HEK293 (cell line): ENCODE data around the gene AQP12A.
"Not testable (repeated sequence)": the region's sequence is repeated elsewhere in the genome, so short reads cannot be mapped to it uniquely, and the experiment has no call there.

Experiments used
- CTCF ChIA-PET: fragments of 350-600 bp; formaldehyde crosslinking; extraction: SDS; loops from one replicate; lab custom pipeline; 2021; ENCODE audit warnings: antibody characterized with exemption; lab: Yijun Ruan, JAX
- POLR2A ChIA-PET: fragments of 300-600 bp; formaldehyde crosslinking; extraction: SDS; loops from one replicate; lab custom pipeline; 2020; ENCODE audit warnings: antibody characterized with exemption, inconsistent platforms; lab: Yijun Ruan, JAX
- H3K27ac ChIP-seq: fragments of 200-500 bp; sonication (Bioruptor generic); 2 replicates; pipeline ENCODE4 v1.5.1; 2014; ENCODE audit warnings: low read depth, low read length, control low read depth, inconsistent platforms; ENCODE audit errors: extremely low read depth
- H3K36me3 ChIP-seq, 2 experiments: fragments of 200-500 bp in 1 of 2; sonication (Bioruptor generic) in 1 of 2; 1 replicate in 1 of 2; 2 replicates in 1 of 2; pipeline ENCODE4 v1.5.1; 2014 to 2017; ENCODE audit warnings: inconsistent platforms in 2 of 2, low read length in 2 of 2; ENCODE audit not compliant: control insufficient read depth in 2 of 2, insufficient read depth in 1 of 2
- H3K4me1 ChIP-seq: fragments of 200-500 bp; sonication (Bioruptor generic); 2 replicates; pipeline ENCODE4 v1.5.1; 2014; ENCODE audit warnings: mild to moderate bottlenecking, low read length, inconsistent platforms; ENCODE audit not compliant: control insufficient read depth, insufficient read depth
- H3K4me3 ChIP-seq: 2 replicates; pipeline ENCODE4 v1.5.1; 2011; ENCODE audit warnings: low read depth, mild to moderate bottlenecking, control low read depth, low read length, moderate library complexity
- H3K9me3 ChIP-seq: fragments of 200-500 bp; sonication (Bioruptor generic); 2 replicates; pipeline ENCODE4 v1.5.1; 2014; ENCODE audit warnings: low read depth, low read length, inconsistent platforms; ENCODE audit not compliant: control insufficient read depth, insufficient read depth
- KLF8 ChIP-seq: fragments of 450-650 bp; formaldehyde crosslinking; IDR thresholded peaks from 2 replicates; pipeline ENCODE4 v1.5.1; 2016; ENCODE audit warnings: missing biosample characterization, missing genetic modification characterization
- TRIM28 ChIP-seq: IDR thresholded peaks from 2 replicates; pipeline ENCODE4 v1.6.1; 2011; ENCODE audit warnings: low read length, control low read depth, borderline replicate concordance
- ZBTB17 ChIP-seq: fragments of 450-650 bp; formaldehyde crosslinking; IDR thresholded peaks from 2 replicates; pipeline ENCODE4 v1.5.1; 2016; ENCODE audit warnings: missing biosample characterization, missing genetic modification characterization
- ZBTB21 ChIP-seq: fragments of 450-650 bp; formaldehyde crosslinking; IDR thresholded peaks from 2 replicates; pipeline ENCODE4 v1.5.1; 2017; ENCODE audit warnings: missing biosample characterization, missing genetic modification characterization
- ZBTB8A ChIP-seq: fragments of 450-650 bp; formaldehyde crosslinking; IDR thresholded peaks from 2 replicates; pipeline ENCODE4 v1.5.1; 2016; ENCODE audit warnings: missing biosample characterization, missing genetic modification characterization
- ZFHX2 ChIP-seq: fragments of 450-650 bp; formaldehyde crosslinking; conservative IDR thresholded peaks from 2 replicates; pipeline ENCODE4 v1.5.1; 2016; ENCODE audit warnings: missing biosample characterization, missing genetic modification characterization
- ZNF10 ChIP-seq: fragments of 450-650 bp; formaldehyde crosslinking; IDR thresholded peaks from 2 replicates; pipeline ENCODE4 v1.5.1; 2017; ENCODE audit warnings: missing biosample characterization, missing genetic modification characterization
- ZNF140 ChIP-seq: fragments of 450-650 bp; formaldehyde crosslinking; IDR thresholded peaks from 2 replicates; pipeline ENCODE4 v1.5.1; 2016; ENCODE audit warnings: missing biosample characterization, missing genetic modification characterization
- ZNF19 ChIP-seq: fragments of 450-650 bp; formaldehyde crosslinking; IDR thresholded peaks from 2 replicates; pipeline ENCODE4; 2016; ENCODE audit warnings: missing biosample characterization, missing genetic modification characterization, low read depth
- ZNF202 ChIP-seq: fragments of 450-650 bp; formaldehyde crosslinking; IDR thresholded peaks from 2 replicates; pipeline ENCODE4 v1.5.1; 2016; ENCODE audit warnings: missing biosample characterization, missing genetic modification characterization, borderline replicate concordance
- ZNF394 ChIP-seq: fragments of 450-650 bp; formaldehyde crosslinking; IDR thresholded peaks from 2 replicates; pipeline ENCODE4 v1.5.1; 2016; ENCODE audit warnings: missing biosample characterization, missing genetic modification characterization, mild to moderate bottlenecking, moderate library complexity, borderline replicate concordance
- ZNF426 ChIP-seq: fragments of 450-650 bp; formaldehyde crosslinking; IDR thresholded peaks from 2 replicates; pipeline ENCODE4 v1.5.1; 2017; ENCODE audit warnings: missing biosample characterization, missing genetic modification characterization, mild to moderate bottlenecking, inconsistent platforms, moderate library complexity
- ZNF433 ChIP-seq: fragments of 450-650 bp; formaldehyde crosslinking; IDR thresholded peaks from 2 replicates; pipeline ENCODE4 v1.5.1; 2016; ENCODE audit warnings: missing biosample characterization, missing genetic modification characterization, low read depth
- ZNF555 ChIP-seq: fragments of 450-650 bp; formaldehyde crosslinking; conservative IDR thresholded peaks from 2 replicates; pipeline ENCODE4 v1.5.1; 2017; ENCODE audit warnings: missing biosample characterization, mild to moderate bottlenecking, missing genetic modification characterization, inconsistent platforms
- ZNF600 ChIP-seq: fragments of 450-650 bp; formaldehyde crosslinking; IDR thresholded peaks from 2 replicates; pipeline ENCODE4 v1.5.1; 2016; ENCODE audit warnings: missing biosample characterization, missing genetic modification characterization
- ZNF623 ChIP-seq: fragments of 450-650 bp; formaldehyde crosslinking; IDR thresholded peaks from 2 replicates; pipeline ENCODE4 v1.5.1; 2016; ENCODE audit warnings: missing biosample characterization, missing genetic modification characterization
- ZNF654 ChIP-seq: fragments of 450-650 bp; formaldehyde crosslinking; IDR thresholded peaks from 2 replicates; pipeline ENCODE4 v1.5.1; 2016; ENCODE audit warnings: low read depth, missing biosample characterization, missing genetic modification characterization
- TF ChIP-seq, protein P1 (sequence below): fragments of 450-650 bp; formaldehyde crosslinking; conservative IDR thresholded peaks from 2 replicates; pipeline ENCODE4 v1.5.1; 2016; ENCODE audit warnings: low read depth, missing biosample characterization, missing genetic modification characterization
- TF ChIP-seq, protein P2 (sequence below): fragments of 450-650 bp; formaldehyde crosslinking; conservative IDR thresholded peaks from 2 replicates; pipeline ENCODE4 v1.5.1; 2016; ENCODE audit warnings: low read depth, missing biosample characterization, missing genetic modification characterization
- TF ChIP-seq, protein P3 (sequence below): fragments of 450-650 bp; formaldehyde crosslinking; IDR thresholded peaks from 2 replicates; pipeline ENCODE4; 2016; ENCODE audit warnings: missing biosample characterization, missing genetic modification characterization

AQP12A gene

DNA sequence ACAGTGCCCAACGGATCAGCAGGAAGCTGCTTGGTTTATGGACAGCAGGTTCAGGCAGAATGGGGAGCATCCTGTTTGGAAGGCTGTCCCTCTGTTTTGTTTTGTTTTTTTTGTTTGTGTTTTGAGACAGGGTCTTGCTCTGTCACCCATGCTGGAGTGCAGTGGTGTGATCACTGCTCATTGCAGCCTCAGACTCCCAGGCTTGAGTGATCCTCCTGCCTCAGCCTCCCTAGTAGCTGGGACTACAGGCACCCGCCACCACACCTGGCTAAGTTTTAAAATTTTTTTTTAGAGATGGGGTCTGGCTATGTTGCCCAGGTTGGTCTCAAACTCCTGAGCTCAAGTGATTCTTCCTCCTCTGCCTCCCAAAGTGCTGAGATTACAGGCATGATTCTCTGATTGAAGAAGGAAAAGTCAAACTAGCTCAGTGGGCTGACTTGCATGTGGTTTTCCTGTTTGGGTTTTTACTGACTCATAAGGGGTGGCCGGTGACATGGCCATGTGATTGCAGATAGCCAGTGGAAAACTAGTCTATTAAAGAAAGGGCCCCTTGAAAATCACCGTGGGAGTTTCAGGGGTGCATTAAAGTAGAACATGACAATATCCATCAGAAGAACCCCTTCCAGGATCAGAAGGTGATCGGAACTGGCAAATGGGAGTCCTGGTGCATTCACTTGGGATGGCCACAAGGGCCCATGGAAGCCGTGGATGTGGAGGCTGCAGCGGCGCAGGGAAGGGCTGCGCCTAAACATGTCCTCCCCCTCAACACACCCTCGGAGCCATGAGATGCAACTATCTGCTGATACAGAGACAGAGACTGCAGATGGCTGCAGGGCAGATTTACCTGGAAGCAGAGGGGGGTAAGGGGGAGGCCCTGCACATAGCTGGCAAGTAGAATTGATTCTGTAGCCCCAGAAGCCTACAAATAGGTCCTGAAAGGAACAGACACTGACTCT is 35.5 kb upstream of the AQP12A start:
- CTCF ChIA-PET, result interaction anchor here (0.6 to 1.5 kb wide), 3 partner anchors 13 to 598 kb away, joined by 3 to 4 read pairs (median 3); no protein-coding TSS in a partner anchor
- no peak overlapping the region for H3K27ac ChIP-seq
- POLR2A ChIA-PET, result no interaction called here

DNA sequence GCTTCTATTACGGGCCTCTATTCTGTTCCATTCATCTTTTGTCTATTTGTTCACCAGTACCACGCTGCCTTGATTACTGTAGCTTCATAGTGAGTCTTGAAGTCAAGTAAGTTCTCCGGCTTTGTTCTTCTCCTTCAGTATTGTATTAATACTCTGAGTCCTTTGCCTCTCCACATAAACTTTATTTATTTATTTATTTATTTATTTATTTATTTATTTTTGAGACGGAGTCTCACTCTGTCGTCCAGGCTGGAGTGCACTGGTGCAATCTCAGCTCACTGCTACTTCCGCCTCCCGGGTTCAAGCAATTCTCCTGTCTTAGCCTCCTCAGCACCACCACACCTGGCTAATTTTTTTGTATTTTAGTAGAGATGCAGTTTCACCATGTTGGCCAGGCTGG is 31.8 kb upstream of the AQP12A start:
- H3K27ac ChIP-seq, H3K9me3 ChIP-seq, POLR2A ChIA-PET, H3K4me3 ChIP-seq, H3K36me3 ChIP-seq, H3K4me1 ChIP-seq: not testable (repeated sequence)
- peak; percentile 39; the same call in 1 of the 2 replicates for TF ChIP-seq ZNF433
- TF ChIP-seq, protein P1, sequence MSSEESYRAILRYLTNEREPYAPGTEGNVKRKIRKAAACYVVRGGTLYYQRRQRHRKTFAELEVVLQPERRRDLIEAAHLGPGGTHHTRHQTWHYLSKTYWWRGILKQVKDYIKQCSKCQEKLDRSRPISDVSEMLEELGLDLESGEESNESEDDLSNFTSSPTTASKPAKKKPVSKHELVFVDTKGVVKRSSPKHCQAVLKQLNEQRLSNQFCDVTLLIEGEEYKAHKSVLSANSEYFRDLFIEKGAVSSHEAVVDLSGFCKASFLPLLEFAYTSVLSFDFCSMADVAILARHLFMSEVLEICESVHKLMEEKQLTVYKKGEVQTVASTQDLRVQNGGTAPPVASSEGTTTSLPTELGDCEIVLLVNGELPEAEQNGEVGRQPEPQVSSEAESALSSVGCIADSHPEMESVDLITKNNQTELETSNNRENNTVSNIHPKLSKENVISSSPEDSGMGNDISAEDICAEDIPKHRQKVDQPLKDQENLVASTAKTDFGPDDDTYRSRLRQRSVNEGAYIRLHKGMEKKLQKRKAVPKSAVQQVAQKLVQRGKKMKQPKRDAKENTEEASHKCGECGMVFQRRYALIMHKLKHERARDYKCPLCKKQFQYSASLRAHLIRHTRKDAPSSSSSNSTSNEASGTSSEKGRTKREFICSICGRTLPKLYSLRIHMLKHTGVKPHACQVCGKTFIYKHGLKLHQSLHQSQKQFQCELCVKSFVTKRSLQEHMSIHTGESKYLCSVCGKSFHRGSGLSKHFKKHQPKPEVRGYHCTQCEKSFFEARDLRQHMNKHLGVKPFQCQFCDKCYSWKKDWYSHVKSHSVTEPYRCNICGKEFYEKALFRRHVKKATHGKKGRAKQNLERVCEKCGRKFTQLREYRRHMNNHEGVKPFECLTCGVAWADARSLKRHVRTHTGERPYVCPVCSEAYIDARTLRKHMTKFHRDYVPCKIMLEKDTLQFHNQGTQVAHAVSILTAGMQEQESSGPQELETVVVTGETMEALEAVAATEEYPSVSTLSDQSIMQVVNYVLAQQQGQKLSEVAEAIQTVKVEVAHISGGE, result peak; percentile 52
- TF ChIP-seq ZNF140 (tag by site-specific recombination), result peak; percentile 30; the same call in 1 of the 2 replicates
- peak; percentile 58; the same call in 1 of the 2 replicates for TF ChIP-seq ZNF202 (tag by site-specific recombination)
- TF ChIP-seq ZBTB21 (tag by site-specific recombination), result 0 out of 2 replicates have a peak, but pooled peaks have one; percentile 34
- peak; percentile 26 for TF ChIP-seq ZNF654 (tag by site-specific recombination)
- peak; percentile 39; the same call in 1 of the 2 replicates for TF ChIP-seq ZBTB8A
- TF ChIP-seq, protein P2, sequence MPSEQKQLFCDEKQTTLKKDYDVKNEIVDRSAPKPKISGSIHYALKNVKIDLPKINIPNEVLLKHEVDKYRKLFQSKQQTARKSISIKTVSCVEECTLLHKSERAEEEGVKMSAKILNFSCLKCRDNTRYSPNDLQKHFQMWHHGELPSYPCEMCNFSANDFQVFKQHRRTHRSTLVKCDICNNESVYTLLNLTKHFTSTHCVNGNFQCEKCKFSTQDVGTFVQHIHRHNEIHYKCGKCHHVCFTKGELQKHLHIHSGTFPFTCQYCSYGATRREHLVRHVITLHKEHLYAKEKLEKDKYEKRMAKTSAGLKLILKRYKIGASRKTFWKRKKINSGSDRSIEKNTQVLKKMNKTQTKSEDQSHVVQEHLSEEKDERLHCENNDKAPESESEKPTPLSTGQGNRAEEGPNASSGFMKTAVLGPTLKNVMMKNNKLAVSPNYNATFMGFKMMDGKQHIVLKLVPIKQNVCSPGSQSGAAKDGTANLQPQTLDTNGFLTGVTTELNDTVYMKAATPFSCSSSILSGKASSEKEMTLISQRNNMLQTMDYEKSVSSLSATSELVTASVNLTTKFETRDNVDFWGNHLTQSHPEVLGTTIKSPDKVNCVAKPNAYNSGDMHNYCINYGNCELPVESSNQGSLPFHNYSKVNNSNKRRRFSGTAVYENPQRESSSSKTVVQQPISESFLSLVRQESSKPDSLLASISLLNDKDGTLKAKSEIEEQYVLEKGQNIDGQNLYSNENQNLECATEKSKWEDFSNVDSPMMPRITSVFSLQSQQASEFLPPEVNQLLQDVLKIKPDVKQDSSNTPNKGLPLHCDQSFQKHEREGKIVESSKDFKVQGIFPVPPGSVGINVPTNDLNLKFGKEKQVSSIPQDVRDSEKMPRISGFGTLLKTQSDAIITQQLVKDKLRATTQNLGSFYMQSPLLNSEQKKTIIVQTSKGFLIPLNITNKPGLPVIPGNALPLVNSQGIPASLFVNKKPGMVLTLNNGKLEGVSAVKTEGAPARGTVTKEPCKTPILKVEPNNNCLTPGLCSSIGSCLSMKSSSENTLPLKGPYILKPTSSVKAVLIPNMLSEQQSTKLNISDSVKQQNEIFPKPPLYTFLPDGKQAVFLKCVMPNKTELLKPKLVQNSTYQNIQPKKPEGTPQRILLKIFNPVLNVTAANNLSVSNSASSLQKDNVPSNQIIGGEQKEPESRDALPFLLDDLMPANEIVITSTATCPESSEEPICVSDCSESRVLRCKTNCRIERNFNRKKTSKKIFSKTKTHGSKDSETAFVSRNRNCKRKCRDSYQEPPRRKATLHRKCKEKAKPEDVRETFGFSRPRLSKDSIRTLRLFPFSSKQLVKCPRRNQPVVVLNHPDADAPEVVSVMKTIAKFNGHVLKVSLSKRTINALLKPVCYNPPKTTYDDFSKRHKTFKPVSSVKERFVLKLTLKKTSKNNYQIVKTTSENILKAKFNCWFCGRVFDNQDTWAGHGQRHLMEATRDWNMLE, result peak; percentile 72
- peak; percentile 48 for TF ChIP-seq ZNF623
- peak; percentile 84; the same call in 1 of the 2 replicates for TF ChIP-seq ZNF394 (tag by site-specific recombination)
- peak; percentile 58 for TF ChIP-seq ZNF426 (tag by site-specific recombination)
- peak; percentile 53 for TF ChIP-seq ZNF555
- CTCF ChIA-PET, result interaction anchor here (1.1 kb wide), 1 partner anchor 15 kb away, joined by 4 read pairs; no protein-coding TSS in a partner anchor

More for the DNA sequence above, 35.5 kb upstream of the AQP12A start:
- Histone ChIP-seq H3K36me3 (no peaks in the 10 kb centered on the region), H3K4me3 (no peak overlapping the region), H3K9me3 (no peaks in the 10 kb centered on the region; the same call in 1 of the 2 replicates)
- TF ChIP-seq KLF8 (tag by site-specific recombination), result no peak
- no peak for TF ChIP-seq ZNF600 (tag by site-specific recombination)
- TF ChIP-seq ZNF10 (tag by site-specific recombination), result no peak
- no peak for TF ChIP-seq TRIM28
- TF ChIP-seq ZFHX2 (tag by site-specific recombination), result no peak
- no peak for TF ChIP-seq ZNF19 (tag by site-specific recombination)
- TF ChIP-seq ZBTB17 (tag by site-specific recombination), result no peak
- TF ChIP-seq, protein P3, sequence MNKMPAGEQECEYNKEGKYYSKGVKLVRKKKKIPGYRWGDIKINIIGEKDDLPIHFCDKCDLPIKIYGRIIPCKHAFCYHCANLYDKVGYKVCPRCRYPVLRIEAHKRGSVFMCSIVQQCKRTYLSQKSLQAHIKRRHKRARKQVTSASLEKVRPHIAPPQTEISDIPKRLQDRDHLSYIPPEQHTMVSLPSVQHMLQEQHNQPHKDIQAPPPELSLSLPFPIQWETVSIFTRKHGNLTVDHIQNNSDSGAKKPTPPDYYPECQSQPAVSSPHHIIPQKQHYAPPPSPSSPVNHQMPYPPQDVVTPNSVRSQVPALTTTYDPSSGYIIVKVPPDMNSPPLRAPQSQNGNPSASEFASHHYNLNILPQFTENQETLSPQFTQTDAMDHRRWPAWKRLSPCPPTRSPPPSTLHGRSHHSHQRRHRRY (tag by site-specific recombination), result no peak
- TF ChIP-seq, all 188 proteins: peak for 0
- H3K4me1 ChIP-seq, result no peaks in the 10 kb centered on the region
